Coronary artery (tissue), 2 donors: ENCODE measurements around the gene SLC35G2.

ENCODE experiments used
- DNase-seq: peaks from one replicate; pipeline ENCODE4 v3.0.0-alpha.2; 2017; ENCODE audit warnings: low spot score
- H3K27ac ChIP-seq, 2 donors: fragments of 200-600 bp; sonication (generic); one replicate each; pipeline ENCODE4 v1.5.1; 2016 to 2019
- H3K4me3 ChIP-seq: fragments of 200-600 bp; sonication (generic); 2 replicates; pipeline ENCODE4 v1.5.1; 2016; ENCODE audit warnings: mild to moderate bottlenecking, moderate library complexity
- TF ChIP-seq, protein P1 (sequence below): fragments of 200-600 bp; sonication (generic); IDR thresholded peaks from one replicate; pipeline ENCODE4 v1.5.1; 2019; ENCODE audit warnings: antibody characterized with exemption

The SLC35G2 gene

DNA sequence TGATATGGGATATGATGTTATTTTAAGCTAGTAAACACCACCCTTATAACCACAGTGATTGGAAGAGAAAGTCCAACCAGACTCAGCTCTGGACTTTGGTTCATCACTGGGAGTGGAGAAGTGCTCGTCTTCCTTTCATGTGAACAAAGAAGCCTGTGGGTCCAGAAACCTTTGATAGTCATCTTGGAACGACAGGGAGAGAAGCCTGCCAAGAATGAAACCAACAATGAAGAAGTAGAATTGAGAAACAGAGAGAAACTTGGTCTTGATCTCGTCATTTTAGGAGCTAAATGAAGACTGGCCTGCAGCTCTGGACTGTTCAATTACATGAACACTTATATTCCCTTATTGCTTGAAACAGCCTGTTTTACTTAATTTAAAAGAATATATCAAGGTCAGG, 13.1 kb upstream of the SLC35G2 start:
- H3K27ac ChIP-seq = no peak overlapping the region
- no peak for DNase-seq
- H3K4me3 ChIP-seq = no peak overlapping the region
- TF ChIP-seq, protein P1, sequence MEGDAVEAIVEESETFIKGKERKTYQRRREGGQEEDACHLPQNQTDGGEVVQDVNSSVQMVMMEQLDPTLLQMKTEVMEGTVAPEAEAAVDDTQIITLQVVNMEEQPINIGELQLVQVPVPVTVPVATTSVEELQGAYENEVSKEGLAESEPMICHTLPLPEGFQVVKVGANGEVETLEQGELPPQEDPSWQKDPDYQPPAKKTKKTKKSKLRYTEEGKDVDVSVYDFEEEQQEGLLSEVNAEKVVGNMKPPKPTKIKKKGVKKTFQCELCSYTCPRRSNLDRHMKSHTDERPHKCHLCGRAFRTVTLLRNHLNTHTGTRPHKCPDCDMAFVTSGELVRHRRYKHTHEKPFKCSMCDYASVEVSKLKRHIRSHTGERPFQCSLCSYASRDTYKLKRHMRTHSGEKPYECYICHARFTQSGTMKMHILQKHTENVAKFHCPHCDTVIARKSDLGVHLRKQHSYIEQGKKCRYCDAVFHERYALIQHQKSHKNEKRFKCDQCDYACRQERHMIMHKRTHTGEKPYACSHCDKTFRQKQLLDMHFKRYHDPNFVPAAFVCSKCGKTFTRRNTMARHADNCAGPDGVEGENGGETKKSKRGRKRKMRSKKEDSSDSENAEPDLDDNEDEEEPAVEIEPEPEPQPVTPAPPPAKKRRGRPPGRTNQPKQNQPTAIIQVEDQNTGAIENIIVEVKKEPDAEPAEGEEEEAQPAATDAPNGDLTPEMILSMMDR = no peak

DNA sequence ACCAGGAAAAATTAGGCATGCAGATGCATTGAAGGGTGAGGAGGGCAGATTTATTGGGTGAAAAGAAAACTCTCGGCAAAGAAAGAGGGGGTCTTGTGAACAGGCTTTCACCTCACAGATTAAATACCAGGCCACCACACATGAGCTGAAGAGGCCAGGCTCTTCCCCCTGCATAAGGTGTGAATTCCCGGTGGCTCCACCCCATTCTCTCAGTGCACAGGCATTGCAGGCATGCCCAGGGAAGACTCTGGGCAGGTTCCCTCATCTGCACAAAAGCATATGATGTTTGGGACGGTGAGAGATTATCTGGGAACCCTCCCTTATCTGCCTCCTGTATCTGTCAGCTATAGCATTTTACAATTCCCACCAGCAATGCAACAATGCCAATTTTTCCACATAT, 7.2 kb upstream of the SLC35G2 start:
- TF ChIP-seq, protein P1 = no peak
- Histone ChIP-seq H3K4me3 (no peak overlapping the region), H3K27ac (no peak overlapping the region)
- DNase-seq = no peak

DNA sequence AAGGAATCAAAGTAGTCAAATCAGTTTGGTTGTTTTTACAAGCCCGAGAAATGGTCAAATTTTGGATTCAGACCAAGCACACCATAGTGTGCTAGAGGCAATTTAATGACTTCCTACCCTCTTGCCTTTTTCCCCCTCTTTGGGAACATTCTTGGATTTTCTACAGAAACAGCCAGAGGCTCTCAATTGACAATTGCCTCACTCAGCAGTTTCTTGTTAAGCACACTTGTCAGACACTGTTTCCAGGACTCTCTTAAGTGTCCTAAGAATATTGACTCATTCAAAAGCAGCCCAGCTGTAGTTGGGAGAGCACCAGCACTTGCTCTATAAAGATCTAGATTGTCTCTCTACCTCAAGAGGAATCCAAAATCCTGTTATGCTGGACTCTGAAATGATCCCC, 1.5 kb upstream of the SLC35G2 start:
- no peak for DNase-seq
- H3K4me3 ChIP-seq = no peak overlapping the region
- TF ChIP-seq, protein P1 = no peak
- peak overlapping the region in 1 of 2 donors; percentile 92 for H3K27ac ChIP-seq

DNA sequence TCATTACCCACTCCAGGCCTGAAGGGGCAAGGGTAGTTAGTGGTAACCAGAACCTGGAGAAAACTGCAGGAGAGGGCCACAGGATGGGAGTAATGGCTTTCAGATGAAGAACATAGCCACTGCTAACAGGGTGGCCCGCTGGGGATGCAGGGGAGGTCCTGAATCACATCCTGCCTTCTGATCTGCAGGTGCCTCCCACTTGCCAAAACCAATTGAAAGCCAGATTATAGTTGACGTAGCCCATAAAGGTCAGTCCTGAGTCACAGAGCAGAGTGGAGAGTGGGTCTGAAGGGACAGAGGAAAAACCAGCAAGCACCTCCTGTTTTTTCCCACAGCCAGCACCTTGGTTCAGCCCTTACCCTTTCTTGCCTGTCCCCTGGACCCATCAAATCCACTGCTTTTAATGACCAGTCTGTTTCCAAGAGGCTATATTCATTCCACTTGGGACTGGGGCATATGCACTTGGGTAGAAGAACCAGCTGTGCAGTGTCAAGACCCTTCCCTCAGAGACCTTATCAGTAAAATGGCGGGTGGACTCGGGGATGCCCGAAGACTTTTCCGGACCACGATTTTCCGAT, 646 bp upstream of the SLC35G2 start:
- TF ChIP-seq, protein P1 = no peak
- Histone ChIP-seq H3K27ac (peak overlapping the region; percentile 67 to 92), H3K4me3 (peak overlapping the region; percentile 85)
- peak; percentile 79 for DNase-seq

DNA sequence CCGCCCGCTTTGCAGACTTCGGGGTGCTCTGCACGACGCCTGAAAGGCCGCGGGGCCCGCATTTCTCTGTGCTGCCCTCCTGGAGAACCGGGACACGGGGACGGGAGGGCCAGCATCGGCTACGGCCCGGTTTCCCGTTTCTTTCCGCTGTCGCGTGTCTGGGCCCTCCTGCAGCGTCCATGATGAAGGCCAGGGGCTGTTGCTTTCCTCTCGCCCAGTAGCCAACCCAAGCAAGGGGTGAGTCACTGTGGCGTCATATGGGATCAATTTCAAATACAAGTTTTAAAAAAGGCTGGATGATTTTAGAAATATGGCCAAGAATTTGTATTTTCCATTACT, 435 bp downstream of the SLC35G2 start:
- Histone ChIP-seq H3K27ac (peak overlapping the region; percentile 67 to 92), H3K4me3 (peak overlapping the region; percentile 85)
- peak; percentile 74 for DNase-seq
- TF ChIP-seq, protein P1 = no peak

DNA sequence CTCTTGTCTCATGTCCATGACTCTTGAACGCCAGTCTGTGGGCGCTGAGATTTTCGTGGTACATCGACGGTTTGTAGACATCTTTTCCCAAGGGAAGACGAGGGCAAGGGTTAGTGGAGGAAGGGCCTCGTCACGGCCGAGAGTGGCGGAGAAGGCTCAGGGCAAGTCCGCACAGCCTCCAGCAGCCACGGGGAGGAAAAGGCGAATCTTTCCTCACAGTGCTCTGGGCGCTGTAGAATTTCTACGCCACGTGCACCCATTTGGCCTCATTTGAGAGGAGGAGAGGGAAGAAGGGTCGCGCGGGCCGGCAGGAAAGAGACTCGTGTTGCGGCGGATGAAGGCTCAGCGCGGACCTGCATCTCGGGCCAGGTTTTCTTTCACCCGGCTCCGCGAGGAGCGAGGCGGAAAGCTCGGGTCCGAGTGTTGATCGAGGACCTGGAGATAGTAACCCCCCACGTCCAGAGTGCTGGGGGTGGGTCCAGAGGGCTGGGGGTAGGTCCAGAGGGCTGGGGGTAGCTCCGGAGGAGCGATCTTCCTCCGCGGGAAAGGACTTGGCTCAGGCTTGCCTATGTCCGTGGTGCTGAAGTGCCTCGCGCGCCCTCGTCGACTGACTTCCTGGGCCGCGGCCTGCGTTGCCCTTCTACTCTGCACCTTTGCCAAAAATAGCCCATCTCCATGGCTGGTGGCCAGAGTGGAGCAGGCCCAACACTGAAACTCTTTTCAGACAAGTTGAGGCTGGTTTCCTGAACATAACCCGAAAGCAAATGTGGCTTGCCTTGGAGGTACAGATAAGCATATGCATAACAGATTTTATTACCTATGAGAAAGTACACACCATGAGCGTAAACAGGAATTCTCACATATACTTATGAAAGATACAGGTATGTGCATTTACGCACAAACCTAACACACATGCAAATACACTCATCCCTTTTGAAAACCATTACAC, 1.1 kb downstream of the SLC35G2 start:
- peak; percentile 74 for DNase-seq

More for the DNA sequence above, 1.1 kb downstream of the SLC35G2 start:
- TF ChIP-seq, protein P1 = no peak
- H3K4me3 ChIP-seq = peak overlapping the region; percentile 85
- H3K27ac ChIP-seq = peak overlapping the region; percentile 11 to 92
